NCI-H1092 treated with DMSO at 0.1 percent for 48 hours (cell line): ENCODE data around the gene WDR7.

Source experiments
- DNase-seq: peaks from one replicate; lab custom pipeline; 2025; lab: John Stamatoyannopoulos, UW

Gene WDR7

GRCh38 chr18:56722518-56722917, 71.4 kb downstream of the WDR7 start:
- DNase-seq: no peak

- DNase-seq: no peak
These were observed 71.9 kb downstream of the WDR7 start for GRCh38 chr18:56723068-56723467.

DNA sequence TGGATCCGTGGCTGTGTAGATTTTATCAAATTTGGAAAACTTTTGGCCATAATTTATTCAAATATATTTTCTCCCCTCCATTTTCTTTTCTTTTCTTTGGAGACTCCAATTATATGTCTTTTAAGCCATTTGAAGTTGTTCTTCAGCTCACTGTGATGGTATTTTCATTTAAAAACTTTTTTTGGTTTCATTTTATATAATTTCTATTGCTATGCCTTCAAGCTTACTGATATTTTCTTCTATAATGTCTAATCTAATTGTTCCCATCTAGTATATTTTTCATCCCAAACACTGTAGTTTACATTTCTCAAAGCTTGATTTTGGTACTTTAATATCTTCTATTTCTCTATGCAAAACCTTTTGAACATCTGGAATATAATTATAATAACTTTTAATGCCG, 72.5 kb downstream of the WDR7 start:
- DNase-seq: no peak

GRCh38 chr18:56726906-56727305, 75.7 kb downstream of the WDR7 start:
- DNase-seq: no peak

- no peak for DNase-seq
These were observed 76.2 kb downstream of the WDR7 start for GRCh38 chr18:56727399-56727798.

DNA sequence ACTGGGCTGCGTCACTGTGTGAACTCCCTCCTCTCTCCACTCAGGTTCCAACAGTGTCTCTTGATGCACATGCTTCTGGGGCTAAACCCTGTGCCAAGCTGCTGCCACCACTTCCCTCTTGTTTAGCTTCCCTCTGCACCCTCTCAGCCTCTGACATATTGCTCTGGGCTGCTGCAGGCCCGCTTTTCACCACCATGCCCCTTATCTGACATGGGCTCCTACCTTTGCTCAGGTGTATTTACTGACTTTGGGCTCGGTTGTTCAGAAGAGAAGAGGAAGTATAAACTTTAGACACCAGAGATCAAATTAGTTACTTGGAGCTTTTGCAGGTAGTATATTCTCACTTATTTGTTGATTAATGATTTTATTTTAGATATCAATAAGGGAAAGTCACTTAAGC, 77.6 kb downstream of the WDR7 start:
- DNase-seq: no peak

DNA sequence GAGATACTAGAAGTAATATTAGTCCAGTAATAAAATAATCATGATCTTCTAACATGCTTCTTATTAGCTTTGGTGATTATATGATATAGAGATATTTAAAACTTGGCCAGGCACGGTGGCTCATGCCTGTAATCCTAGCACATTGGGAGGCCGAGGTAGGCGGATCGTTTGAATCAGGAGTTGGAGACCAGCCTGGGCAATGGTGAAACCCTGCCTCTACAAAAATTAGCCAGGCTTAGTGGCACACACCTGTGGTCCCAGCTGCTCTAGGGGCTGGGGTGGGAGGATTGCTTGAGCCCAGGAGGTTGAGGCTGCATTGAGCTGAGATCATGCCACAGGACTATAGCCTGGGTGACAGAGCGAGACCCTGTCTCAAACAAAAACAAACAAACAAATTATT, 87.0 kb downstream of the WDR7 start:
- DNase-seq: no peak

GRCh38 chr18:56739731-56740130, 88.6 kb downstream of the WDR7 start:
- DNase-seq: no peak

GRCh38 chr18:56740645-56741044, 89.5 kb downstream of the WDR7 start:
- no peak for DNase-seq

GRCh38 chr18:56741685-56742084, 90.5 kb downstream of the WDR7 start:
- no peak for DNase-seq

GRCh38 chr18:56743115-56743514, 92.0 kb downstream of the WDR7 start:
- DNase-seq: no peak

DNA sequence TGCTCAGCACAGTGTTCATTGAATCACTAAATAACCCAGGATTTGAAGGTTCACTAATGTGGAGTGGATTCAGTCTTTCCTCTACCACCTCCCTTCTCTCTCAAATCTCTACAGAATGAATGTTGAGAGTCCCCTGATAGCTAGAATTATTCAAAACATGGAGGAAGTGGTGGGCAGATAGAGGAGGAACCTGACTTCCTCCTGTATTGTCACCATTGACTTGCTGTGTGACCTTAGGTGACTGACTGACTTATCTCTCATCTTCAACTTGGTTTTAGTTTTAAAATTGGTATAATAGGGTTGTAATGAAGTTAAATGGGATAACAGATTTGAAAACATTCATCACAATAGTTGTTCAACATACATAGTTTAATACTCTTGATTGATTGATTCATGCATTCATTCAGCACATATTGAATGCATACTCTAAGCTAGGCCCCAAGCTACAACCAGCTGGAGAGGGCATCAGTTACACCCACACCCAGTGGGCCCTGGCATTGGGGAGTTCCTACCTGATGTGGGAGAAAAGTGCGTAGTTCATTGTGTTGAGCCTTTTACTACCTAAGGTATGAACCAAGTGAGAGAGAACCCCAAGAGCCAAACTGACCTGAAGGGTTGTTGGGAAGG, 96.0 kb downstream of the WDR7 start:
- DNase-seq: no peak

- DNase-seq: no peak
These were observed 96.7 kb downstream of the WDR7 start for GRCh38 chr18:56747857-56748256.

DNA sequence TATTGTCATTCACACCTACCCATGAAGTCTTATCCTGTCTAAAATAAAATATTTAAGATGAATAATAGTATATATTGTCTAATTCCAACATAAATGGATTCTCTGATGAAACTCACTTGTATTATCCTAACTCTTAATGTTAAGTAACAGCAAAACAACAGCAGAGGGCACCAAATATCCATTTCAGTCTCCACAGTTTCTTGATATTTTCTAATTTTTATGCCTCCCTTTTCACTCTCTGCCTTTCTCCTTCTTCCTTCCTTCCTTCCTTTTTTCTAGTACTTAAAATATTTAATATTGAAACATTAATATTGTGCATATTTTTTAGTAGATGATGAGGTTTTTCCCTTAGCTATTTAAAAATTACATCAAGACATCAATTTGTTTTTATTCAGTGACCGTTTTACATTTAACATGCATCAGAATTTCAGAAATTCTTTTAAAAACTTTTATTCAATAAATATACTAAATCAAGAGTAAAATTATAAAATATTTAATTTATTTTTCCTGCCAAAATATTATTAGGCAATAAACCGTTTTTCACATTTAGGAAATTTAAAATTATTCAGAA, 97.6 kb downstream of the WDR7 start:
- DNase-seq: peak; percentile 71

GRCh38 chr18:56756966-56757365, 105.8 kb downstream of the WDR7 start:
- no peak for DNase-seq

- no peak for DNase-seq
These were observed 118.9 kb downstream of the WDR7 start for GRCh38 chr18:56770097-56770496.

DNA sequence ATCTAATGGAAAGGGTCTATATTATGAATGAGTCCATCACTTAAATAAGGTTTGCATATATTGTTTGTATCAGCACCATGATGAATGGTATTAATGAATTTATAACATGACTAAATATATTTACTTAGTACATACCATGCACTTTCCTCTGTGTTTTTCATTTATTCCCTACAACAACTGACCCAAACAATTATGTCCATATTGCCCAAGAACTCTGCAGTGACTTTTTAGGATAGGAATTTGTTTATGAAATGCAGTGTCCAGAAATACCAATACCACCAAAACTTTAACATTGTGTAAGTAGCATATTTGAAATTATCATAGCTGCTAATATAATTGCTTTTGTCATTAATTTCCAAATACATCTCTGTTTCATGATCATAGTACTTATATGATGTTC, 119.7 kb downstream of the WDR7 start:
- DNase-seq: no peak

GRCh38 chr18:56775701-56776100, 124.5 kb downstream of the WDR7 start:
- no peak for DNase-seq

DNA sequence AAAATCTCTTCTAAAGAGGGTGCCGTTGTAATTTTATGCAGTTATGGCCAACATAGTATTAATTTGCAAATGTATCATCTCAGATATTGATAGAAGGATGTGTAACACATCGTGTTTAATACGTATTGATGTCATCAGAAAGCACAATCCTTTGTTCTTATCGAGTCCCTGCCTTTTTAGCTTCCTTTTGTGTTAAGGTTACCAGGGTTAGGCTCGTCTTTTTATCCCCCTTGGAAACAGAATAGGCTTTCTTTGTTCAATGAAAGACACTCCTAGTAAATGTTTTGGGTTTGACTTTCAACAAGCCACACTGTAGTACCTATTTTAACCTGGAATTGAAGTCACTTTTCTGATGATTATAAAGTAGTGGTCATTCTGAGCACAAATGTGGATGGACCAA, 136.2 kb downstream of the WDR7 start:
- no peak for DNase-seq

DNA sequence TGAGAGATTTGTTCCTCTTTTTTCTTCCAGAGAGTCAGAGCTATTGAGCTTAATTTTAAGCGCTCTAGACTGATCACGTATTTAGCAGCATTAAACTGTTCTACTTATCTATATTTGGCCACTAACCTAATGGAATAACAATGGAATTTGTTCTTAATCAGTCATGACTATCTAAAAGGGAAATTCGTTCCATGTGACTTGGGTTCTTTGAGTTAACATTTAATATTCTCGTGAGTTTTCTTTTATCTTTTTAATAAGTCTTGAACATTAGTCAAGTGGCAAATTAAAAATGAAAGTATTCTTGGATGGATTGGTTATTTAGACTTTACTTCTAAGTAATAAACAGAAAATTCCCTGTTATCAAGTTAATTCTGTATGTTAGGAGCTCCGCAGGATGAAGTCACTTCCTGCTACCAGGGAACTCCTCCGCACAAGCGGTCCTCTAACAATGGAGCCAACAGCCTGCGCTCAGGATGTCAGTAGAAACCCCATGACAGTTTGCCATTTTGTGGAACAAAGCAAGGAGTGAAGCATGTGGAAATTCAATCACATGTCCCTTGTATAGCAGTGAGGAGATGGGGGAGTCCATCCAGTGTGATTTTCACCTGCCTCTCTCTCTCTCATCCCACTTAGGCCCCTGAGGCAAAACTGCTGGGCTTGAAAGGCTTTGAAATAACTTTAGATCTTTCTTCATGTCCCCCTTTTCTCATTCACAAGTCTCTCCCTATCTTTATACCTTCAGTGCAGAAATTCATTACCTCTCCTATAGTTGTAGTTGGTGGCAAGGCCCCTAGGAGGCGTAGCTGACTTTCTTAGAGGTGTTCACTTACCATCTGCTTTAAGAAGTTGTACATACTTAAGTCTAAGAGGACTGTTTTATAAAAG, 138.1 kb downstream of the WDR7 start:
- peak; percentile 20 for DNase-seq

- DNase-seq: no peak
These were observed 138.7 kb downstream of the WDR7 start for GRCh38 chr18:56789889-56790180.

- DNase-seq: no peak
These were observed 144.2 kb downstream of the WDR7 start for GRCh38 chr18:56795381-56795780.

DNA sequence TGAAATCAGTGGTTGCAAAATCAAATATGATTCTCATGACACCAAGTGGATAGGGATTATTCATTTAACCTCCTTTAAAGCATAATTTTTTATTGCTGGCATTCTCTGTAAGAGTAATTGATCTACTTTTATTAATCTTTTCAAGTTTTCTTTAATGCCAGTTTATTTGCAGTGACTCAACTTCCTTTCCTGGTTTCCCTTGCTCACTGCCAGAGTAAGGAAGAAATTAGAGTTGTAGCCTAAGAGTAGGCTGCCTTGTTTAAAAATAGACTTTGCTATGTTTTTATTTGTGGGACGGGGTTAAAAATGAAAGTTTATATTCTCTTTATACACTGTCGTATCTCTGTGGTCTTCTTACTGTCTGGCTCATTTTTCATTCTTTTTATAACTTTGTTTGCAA, 148.6 kb downstream of the WDR7 start:
- DNase-seq: no peak

DNA sequence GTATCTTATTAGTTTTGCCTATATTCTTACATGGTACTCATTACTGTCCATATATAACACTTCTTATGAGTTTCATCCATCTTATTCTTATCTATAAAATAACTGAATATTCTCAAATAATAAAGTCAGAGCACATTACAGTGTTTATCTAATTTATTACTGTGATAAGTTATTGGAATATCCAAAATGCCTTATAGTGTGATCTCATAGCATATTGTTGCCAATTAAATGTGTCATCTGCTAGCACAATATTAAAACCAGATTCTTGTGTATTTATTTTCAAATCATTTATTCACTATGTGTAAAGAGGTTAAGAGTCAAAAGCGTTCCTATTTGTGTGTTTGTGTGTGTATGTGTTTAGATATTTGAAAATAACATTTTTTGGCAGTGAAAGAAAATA, 151.9 kb downstream of the WDR7 start:
- DNase-seq: no peak
